H1 (cell line): Measurements from ENCODE around the gene NELFA. TPM values are rescaled to one million over a fixed set of nuclear protein-coding genes. Genes with fewer than 3 reads are reported as not detected.

ENCODE experiments used
- BCL11A ChIP-seq, 2 experiments: IDR thresholded peaks; one replicate each; pipeline ENCODE4 v1.6.1; 2011; ENCODE audit warnings: low read depth in 2 of 2, low read length in 2 of 2, mild to moderate bottlenecking in 2 of 2
- CTCF ChIP-seq, 3 experiments: IDR thresholded peaks; 1 replicate in 2 of 3; 2 replicates in 1 of 3; pipeline versions ENCODE4 v1.5.1 to v1.6.1; 2011; ENCODE audit warnings: low read length in 3 of 3, mild to moderate bottlenecking in 3 of 3, inconsistent platforms in 2 of 3, low read depth in 1 of 3, moderate library complexity in 1 of 3; ENCODE audit not compliant: insufficient read depth in 1 of 3; ENCODE audit errors: control extremely low read depth in 1 of 3
- E2F6 ChIP-seq: IDR thresholded peaks from 2 replicates; pipeline ENCODE4 v1.6.1; 2012; ENCODE audit warnings: inconsistent platforms
- HDAC2 ChIP-seq, 2 experiments: fragments of 300-600 bp in 1 of 2; sonication (generic) in 1 of 2; IDR thresholded peaks; 2 replicates each; pipeline ENCODE4 v1.6.1; 2011 to 2012; ENCODE audit warnings: low read depth in 2 of 2, low read length in 2 of 2, mild to moderate bottlenecking in 2 of 2, moderate library complexity in 2 of 2, borderline replicate concordance in 1 of 2, inconsistent platforms in 1 of 2
- POU5F1 ChIP-seq: IDR thresholded peaks from 2 replicates; pipeline ENCODE4 v1.6.1; 2011; ENCODE audit warnings: low read depth, mild to moderate bottlenecking, low read length, moderate library complexity
- RNF2 ChIP-seq: fragments of 200-900, 300-1000 bp; sonication (generic); IDR thresholded peaks from 2 replicates; pipeline ENCODE4 v1.7.1; 2016; ENCODE audit warnings: borderline replicate concordance, low read depth, mild to moderate bottlenecking, antibody characterized with exemption, low read length; ENCODE audit not compliant: poor library complexity, severe bottlenecking; ENCODE audit errors: missing control alignments
- SP4 ChIP-seq: IDR thresholded peaks from 2 replicates; pipeline ENCODE4 v1.6.1; 2012; ENCODE audit warnings: low read length, inconsistent platforms
- TAF7 ChIP-seq: optimal IDR thresholded peaks from 2 replicates; pipeline ENCODE3; 2011; ENCODE audit warnings: low read depth, mild to moderate bottlenecking, inconsistent platforms, low read length, moderate library complexity, borderline replicate concordance
- polyA plus RNA-seq, 7 experiments: library from polyadenylated mRNA; depleted of rRNA in 3 of 7; stranded (reverse) in 5 of 7; unstranded in 2 of 7; fragments of >200 nt in 5 of 7; fragments of 200-250 nt in 2 of 7; gene quantifications; 1 replicate in 5 of 7; 2 replicates in 1 of 7; 4 replicates in 1 of 7; pipeline versions ENCODE4 v1.2.1 to v1.2.3, GENCODE V29; 2011 to 2013; ENCODE audit warnings: missing spikeins in 2 of 7, mixed read lengths in 2 of 7
- total RNA-seq: library from RNA; stranded (reverse); fragmentation: NEBNext Ultra II Directional; extraction: Animal tissue kit (Norgen Biotek cat#: 25700); gene quantifications from 2 replicates; pipeline ENCODE4 v1.2.1, GENCODE V29; 2021

NELFA gene
- total and polyA plus RNA-seq, 2 of the 8 experiments (the other 6 are each of a cell fraction or from before 2014, with no cell fraction given), result 41.8 to 57.5 TPM

GRCh38 chr4:2057382-2058065 is 48.8 kb upstream of the NELFA start (continued):
- TF ChIP-seq CTCF (IDR thresholded peaks at IDR 0.05; ENCODE audit: control extremely low read depth in 1 of 3, insufficient read depth in 1 of 3, low read depth in 1 of 3, low read length in 3 of 3) (no peak), POU5F1 (no peak), BCL11A (IDR thresholded peaks at IDR 0.05; ENCODE audit: low read depth in 2 of 2, low read length in 2 of 2) (no peak), RNF2 (no peak), E2F6 (no peak), TAF7 (no peak), HDAC2 (IDR thresholded peaks at IDR 0.05; ENCODE audit: borderline replicate concordance in 1 of 2, low read depth in 2 of 2, low read length in 2 of 2) (no peak), SP4 (no peak)
